ENCODE measurements around the gene CRELD2.

CRELD2 gene

GRCh38 chr22:49913026-49913425 lies 5.4 kb upstream of the CRELD2 start:
- DNase-seq, result no peak

DNA sequence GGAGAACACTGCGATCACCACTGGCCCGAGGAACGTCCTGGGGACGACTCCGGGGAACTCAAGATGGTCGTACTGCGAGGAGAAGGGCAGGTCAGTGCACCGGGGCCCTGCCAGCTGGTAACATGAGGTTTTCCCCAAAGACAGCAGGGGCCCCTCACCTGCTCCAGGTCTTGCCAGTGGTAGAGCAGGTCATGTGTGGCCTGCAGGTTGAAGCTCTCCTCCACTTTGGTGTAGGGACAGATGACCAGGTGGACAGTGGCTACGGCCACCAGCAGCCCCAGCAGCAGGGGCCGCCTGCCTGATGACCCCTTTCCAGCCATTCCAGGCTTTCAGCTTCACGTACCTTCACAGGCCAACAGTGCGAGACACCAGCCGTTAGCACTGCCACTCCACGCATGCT lies 5.0 kb upstream of the CRELD2 start:
- no peak for DNase-seq

- no peak for DNase-seq
Measured at GRCh38 chr22:49914256-49914655, 4.2 kb upstream of the CRELD2 start.

DNA sequence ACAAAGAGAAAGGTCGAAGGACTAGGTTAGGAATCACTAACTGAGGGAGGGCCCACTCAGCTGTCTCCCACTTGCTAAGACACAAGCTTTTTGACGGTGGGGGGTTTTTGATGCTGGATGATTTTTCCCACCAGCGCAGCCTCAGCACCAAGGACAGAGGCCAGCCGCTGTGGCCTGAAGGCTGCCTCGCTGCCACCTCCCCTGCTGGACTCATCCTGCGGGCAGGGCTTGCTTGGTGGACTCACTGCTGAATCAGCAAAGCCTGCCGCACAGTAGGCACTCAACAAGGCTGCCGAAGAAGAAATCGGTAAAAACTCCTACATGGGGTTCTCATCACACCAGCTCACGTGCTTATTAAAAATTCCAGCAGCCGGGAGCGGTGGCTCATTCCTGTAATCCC lies 2.8 kb upstream of the CRELD2 start:
- DNase-seq, result no peak

- DNase-seq, result no peak
Measured at GRCh38 chr22:49916831-49917230, 1.6 kb upstream of the CRELD2 start.

DNA sequence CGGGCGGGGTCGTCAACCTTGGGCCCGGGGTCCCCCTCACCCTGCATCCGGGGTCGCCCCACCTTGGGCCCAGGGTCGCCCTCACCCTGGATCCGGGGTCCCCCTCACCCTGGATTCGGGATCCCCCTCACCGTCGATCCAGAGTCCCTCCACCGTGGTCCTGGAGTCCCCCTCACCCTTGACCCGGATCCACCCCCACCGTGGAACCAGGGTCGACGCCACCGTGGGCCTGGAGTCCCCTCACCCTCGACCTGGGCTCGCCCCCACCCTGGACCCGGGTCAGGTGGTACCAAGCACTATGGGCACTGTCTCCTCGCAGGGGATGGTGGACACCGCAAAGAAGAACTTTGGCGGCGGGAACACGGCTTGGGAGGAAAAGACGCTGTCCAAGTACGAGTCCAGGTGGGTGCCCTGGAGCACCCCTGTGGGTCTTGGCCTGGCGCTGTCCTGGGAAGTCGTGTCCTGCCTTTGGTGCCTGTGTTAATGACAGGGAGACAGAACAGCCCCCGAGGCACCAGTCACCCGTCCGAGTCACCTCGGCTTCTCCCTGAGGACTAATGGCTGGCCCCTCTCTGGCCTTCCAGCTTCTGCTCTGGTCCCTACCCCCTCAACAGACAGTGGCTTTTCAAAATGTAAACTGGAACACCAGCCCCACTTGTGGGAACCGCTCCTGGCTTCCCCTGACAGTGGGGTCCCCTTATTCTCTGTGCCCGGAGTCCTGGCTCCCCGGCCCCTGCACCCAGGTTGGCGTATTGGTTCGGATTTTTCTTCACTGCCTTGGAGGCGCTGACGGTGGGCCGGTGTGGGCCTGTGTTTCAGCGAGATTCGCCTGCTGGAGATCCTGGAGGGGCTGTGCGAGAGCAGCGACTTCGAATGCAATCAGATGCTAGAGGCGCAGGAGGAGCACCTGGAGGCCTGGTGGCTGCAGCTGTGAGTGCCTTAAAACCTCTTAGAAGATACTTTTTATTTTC lies 762 bp downstream of the CRELD2 start:
- no peak for DNase-seq

GRCh38 chr22:49920859-49921258 lies 2.4 kb downstream of the CRELD2 start:
- no peak for DNase-seq

GRCh38 chr22:49921508-49922278 lies 3.3 kb downstream of the CRELD2 start:
- no peak for DNase-seq

- DNase-seq, result no peak
Measured at GRCh38 chr22:49922484-49922883, 4.0 kb downstream of the CRELD2 start.

DNA sequence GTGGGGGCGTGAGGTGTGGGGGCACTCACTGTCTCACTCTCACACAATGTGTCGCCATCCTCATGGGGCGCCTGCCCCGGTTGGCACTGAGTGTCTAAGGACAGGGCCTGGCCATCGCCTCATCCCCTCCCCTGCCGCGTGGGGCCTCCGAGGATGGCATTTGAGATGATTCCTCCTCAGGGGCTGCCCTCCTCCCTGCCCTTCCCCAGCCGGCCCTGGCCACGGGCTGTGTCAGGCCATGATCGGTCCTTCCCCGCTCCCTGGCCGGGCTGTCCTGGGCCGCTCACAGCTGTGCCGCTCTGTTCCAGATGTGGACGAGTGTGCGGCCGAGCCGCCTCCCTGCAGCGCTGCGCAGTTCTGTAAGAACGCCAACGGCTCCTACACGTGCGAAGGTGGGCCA lies 4.5 kb downstream of the CRELD2 start:
- no peak for DNase-seq

- DNase-seq, result no peak
Measured at GRCh38 chr22:49923445-49923844, 5.0 kb downstream of the CRELD2 start.

- no peak for DNase-seq
Measured at GRCh38 chr22:49924113-49924833, 5.8 kb downstream of the CRELD2 start.

DNA sequence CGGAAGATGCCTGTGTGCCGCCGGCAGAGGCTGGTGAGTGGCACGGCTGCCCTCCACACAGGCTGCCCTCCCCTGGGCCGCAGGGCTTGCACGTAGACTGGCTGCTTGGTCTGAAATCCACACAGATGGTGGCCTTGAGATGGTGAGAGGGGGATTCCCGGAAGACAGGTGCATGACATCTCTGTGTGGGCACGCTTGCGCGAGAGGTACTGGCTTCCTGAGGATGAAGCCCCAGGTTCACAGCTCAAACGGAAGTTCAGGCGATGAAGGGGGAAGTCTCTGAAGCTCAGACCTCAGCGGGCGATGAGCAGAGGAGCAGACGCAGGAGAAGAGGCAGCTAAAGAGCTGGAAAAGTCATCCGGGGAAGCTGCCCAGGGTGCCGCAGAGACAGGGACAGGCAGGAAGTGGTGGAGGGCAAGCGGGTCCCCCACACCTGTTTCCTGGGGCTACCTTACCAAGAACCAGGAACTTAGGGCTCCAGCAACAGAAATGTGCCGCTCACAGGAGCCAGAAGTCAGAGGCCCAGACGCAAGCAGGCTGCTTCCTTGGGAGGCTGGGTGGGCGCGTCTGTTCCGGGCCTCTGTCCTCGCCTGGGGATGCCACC lies 7.2 kb downstream of the CRELD2 start:
- no peak for DNase-seq

DNA sequence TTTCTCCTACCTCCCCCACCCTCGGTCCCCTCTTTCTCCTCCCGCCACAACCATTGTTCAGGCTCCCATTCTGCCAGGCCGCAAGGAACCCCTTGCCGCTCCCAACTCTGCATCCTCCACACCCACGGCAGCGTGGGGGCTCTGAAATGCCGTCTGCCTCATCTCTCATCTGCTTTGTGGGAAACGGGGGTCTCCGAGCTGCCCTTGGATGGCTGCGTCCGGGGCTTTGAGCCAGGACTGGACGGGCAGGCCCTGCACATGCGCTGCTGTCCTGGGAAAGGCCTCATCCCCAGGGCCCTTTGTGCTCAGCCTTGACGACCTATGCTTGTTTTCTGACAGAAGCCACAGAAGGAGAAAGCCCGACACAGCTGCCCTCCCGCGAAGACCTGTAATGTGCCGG lies 8.5 kb downstream of the CRELD2 start:
- DNase-seq, result no peak

DNA sequence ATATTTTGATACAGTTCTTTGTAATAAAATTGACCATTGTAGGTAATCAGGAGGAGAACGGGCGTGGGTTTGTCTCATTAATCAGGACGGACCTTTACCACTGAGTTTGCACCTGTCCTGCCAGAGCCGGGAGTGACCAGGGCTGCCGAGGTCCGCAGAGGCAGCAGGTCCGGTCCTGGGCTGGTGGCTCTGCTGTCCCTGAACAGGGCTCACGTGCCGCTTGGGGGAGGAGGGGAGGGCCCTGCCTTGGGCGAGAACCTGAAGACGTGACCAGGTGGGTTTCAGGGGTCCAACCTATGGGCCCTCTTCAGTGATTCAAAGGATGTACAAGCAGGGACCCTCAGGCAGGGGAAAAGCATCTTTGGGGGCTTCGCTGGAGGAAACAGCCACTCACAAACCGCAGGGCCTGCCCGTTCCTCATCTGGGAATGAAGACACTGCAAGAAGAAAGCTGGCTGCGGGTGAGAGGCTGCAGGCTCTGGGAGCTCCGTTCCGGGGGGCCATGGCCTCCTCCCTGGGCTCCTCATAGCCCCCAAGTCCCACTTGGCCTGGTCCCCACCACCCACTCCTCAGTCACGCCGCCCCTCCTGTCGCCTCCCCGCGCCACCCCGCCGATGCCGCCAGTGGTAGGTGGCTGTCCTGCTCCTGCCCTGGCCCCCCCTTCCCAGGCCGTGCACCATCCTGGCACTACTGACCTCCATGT lies 9.2 kb downstream of the CRELD2 start:
- DNase-seq, result no peak

DNA sequence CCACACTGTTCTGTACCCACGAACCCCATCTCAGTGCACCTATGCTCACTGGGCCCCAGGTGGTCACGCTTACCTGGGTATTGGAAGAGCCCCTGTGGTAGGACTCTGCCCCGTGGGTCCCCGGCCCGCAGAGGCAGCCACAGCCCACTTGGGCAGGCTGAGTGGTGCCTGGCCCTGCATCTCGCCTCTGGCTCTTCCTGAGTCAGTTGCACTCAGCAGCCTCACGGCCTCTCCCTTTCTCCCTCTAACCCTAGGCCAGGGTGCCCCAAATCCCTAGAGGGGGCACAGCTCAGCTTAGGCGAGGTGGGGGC lies 9.7 kb downstream of the CRELD2 start:
- DNase-seq, result no peak

DNA sequence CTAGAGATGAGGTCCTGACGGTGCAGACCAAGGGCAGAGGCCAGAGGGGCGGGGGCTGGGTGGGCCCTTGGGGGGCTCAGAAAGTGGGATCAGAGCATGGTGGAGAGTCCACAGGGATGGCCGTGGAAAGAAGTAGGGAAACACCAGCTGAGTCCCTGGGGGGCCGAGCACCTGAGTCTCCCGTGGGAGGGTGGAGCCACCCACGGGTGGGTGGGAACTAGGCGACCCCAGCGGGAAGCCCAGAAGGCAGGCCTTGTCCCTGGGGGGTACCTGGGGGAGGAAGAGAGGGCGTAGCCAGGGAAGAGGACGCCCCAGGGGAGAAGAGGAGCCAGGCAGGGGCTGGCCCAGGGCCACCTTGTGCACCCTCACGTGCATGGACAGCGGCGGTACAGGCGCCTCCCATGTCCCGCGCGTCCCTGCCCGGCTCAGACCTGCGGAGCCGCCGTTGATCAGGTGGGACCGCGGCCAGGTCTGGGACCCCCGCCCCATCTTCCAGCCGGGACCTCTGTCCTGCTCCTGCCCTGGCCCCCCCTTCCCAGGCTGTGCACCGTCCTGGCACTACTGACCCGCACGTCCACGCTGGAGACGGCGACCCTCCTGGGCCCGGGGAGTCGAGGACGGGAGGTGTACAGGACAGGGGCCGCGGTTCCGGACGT lies 10.2 kb downstream of the CRELD2 start:
- no peak for DNase-seq

- no peak for DNase-seq
Measured at GRCh38 chr22:49929211-49929979, 11.0 kb downstream of the CRELD2 start.

DNA sequence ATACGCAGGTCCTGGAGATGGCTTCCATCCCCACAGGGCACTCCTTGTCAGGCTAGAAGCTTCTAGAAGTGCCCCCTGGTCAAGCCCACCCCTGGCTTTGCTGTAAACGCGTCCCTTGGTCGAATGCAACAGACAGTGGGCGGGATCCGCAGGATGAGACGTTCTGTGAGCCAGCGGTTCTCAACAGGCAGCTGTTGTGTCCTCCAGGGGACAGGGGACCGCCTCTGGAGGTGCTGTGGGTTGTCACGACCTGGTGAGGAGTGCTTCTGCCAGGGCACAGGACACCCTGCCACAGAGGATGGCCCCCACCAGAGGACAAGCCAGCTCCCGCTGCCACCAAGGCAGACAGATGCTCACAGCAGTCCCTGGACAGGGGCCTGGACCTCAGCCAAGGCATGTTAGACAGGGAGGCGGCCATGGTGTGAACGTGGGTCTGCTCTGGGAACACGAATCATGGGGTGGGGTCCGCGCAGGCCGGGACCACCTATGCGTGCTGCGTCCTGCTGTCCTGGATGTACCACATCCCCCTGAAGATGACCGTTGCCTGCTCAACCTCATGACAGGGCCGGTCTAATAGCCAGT lies 11.7 kb downstream of the CRELD2 start:
- no peak for DNase-seq

GRCh38 chr22:49930596-49931412 lies 12.4 kb downstream of the CRELD2 start:
- DNase-seq, result peak; percentile 50

Measured in NCI-H2029 (cell line).